Fibroblast of gingiva (primary cell): Measurements from ENCODE around the gene TMEM43.

ENCODE experiments used
- DNase-seq: peaks from one replicate; pipeline ENCODE4 v3.0.0-alpha.2; 2011; ENCODE audit warnings: low read depth

TMEM43 gene

DNA sequence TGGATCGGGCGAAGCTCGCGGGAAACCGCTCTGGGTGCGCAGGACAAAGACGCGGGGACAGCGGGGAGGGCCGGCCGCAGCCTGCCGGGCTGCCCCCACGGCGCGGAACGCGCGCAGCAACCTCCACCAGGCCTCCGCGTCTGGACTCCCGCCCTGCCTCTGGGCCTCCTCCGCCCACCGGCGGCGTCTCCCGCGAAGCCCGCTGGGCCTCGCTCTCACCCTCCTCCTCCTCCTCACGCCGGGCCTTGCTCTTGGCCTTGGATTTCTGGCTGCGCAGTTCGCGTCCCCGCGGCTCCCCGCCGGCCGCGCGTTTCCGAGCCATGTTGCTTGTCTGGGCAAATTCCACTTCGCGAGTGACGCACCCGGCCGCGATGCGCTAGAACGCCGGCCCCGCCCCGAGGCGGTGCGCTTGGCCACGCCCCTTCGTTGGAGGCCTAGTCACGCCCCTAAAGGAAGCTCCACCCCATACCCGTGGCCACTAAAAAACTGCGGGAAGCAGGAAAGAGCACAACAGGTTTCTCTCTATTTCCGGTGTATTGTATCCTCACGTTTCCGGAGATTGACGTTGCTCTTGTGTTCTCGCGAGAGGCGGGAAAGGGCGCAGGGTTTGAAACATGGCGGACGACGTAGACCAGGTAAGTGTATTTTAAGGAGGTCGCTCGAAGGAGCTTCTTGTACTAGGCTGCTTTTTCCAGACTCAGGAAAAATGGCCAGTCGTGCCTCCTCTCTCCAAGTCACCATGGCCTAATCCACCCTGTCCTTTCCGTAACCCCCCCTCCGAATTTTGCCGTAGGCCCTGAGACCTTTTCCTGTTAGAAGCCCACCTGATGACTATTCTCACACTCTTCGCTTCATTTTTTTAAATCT lies 53.6 kb downstream of the TMEM43 start, which contains the start of the genes LSM3 and XPC:
LSM3 (plus strand) TSS at position 571 of the 867 bp plus-strand sequence; CDS start at position 615, 44 bp downstream.
XPC (minus strand) TSS at position 355 of the 867 bp plus-strand sequence; CDS start at position 322, 33 bp downstream.
- peak; percentile 99 for DNase-seq

DNA sequence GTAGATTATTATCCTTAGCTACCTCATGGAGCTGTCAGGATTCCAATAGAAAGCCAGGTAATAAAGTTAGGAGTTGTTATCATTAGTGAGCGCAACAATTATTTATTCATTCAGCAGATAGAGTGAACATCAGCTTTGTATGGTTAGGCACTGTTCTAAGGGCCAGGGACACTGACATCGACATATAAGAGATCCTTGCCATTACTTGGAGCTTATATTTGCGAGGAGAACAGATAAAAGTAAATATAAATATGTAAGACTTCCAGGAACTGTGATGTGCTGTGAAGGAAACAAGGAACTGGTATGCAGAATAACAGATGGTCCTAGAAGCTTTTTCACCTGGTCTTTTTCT lies 54.2 kb downstream of the TMEM43 start:
- no peak for DNase-seq

- no peak for DNase-seq
These were observed 54.9 kb downstream of the TMEM43 start for GRCh38 chr3:14179795-14180194.

DNA sequence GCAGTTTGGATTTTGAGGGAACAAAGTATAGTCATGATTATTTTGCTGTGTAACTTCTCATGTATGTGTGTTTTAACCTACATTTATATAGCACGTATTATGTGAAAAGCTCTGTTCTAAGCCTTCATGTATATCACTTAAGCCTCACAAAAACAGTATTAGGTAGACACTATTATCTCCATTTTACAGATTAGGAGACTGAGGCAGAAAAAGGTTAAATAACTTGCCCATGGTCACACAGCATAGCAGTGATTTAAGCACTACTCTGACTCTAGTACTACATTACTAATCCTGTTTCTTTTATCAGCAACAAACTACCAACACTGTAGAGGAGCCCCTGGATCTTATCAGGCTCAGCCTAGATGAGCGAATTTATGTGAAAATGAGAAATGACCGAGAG lies 56.4 kb downstream of the TMEM43 start:
- DNase-seq = no peak

- no peak for DNase-seq
These were observed 58.2 kb downstream of the TMEM43 start for GRCh38 chr3:14183015-14183577.

DNA sequence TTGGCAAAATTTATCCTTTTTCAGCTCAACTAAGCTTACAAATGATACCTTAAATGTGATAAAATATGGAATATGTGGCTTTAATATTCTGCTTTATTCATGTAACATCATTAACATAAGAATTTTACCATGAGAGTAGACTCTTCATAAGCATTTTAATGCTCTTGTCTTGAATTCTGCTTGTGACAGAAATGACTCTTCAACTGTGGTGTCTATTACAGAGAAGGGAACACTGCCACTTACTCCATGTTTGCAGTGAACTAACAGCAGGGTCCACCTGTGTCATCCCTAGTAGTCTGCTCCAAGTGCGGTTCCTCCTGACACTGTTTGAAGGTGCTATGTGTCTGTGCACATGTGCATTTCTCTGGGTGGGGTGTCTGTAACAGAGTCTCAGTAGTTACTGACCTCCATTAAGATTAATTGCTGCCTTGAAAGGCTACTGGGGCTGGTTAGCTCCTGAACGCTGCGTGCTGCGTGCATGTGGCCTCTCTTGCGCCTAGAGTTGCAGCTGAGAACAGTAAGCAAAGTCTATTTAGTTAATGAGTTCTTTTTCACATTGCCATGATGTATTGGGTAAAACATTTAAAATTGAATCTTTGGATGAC lies 62.1 kb downstream of the TMEM43 start:
- DNase-seq = no peak

DNA sequence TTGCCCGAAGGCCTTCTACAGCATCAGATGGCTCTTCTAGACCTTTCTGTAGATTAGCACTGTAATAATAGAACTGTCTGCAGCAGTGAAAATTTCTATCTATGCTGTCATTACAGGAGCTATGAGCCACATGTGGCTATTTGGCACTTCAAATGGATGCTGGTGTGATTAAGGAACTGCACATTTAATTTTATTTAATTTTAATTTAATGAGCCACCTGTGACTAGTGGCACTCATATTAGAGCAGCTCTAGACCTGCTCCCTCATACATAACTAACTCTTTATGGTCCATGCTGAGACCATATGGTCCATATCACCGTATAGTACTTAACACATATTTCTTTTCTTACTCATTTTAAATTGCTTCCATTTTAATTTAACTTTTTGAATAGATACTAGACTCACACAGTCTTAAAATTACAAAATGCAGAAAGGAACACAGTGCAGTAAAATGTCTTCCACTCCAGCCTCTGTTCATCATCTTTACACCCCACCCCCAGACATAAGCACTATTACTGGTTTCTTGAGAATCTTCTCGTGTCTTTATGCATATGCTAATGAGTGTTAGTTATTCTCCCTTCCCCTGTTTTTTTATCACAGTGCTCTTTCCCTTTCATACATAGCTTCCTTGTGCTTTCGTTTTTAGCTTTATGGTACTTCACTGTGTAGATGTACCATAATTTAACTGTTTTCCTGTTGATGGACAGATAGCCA lies 63.3 kb downstream of the TMEM43 start:
- no peak for DNase-seq
